ENCODE results near the gene FHAD1. TPM values are rescaled to one million over a fixed set of nuclear protein-coding genes. Genes with fewer than 3 reads are reported as not detected.
"Not testable (repeated sequence)": the region's sequence is repeated elsewhere in the genome, so short reads cannot be mapped to it uniquely, and the experiment has no call there.

FHAD1 gene
- total RNA-seq, 1 experiment from 2014 or later = 0.15 TPM

DNA sequence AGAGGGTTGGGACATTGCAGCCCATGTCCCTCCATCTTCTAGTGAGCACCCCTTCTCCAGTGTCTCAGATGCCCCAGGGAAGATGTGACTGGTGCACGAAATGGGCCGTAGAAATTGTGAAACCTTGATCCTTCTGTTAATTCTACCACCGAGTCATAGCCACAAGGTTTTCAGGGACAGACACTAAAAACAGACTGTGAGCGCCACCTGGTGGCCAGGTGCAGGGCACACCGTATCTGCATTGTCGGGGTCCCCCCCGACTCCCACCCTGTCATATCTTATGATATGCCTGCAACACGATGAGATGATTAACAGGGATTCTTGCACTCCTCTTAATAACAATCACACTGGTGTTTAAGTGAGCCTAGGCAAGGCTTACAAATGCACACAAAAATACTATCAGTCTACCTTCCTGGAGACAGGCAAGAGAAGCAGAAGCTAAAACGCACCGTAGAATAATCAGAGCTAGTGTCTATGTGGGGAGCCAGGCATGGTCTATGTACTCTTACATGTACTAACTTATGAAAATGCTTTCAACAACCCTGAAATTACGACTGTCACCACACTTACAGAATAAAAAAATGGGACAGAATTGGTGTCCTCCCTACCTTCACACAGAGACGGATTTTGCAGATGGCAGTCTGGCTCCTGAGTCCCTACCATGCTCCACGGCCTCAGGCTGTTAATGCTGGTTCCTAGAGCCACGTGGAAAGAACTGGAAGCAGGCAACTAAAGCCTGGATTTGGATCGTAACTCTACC is 57.9 kb downstream of the FHAD1 start:
- DNase-seq (ENCODE audit: low spot score) = peak; percentile 76

DNA sequence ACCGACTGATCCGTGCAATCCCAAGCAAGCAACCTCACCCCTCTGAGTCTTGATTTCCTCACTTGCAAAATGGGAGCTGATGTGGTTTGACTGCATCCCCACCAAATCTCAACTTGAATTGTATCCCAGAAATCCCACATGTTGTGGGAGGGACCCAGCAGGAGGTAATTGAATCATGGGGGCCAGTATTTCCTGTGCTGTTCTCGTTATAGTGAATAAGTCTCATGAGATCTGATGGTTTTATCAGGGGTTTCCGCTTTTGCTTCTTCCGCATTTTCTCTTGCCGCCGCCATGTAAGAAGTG is 58.4 kb downstream of the FHAD1 start:
- DNase-seq (ENCODE audit: low spot score) = no peak

DNA sequence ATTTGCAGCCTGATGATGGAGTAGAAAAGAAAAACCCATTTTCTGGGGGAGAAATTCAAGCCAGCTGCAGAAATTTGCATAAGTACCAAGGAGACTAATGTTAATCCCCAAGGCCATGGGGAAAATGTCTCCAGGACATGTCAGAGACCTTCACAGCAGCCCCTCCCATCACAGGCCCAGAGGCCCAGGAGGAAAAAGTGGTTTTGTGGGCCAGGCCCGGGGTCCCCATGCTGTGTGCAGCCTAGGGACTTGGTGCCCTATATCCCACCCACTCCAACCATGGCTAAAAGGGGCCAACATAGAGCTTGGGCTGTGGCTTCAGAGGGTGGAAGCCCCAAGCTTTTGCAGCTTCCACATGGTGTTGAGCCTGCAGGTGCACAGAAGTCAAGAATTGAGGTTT is 59.3 kb downstream of the FHAD1 start:
- DNase-seq (ENCODE audit: low spot score) = not testable (repeated sequence)

DNA sequence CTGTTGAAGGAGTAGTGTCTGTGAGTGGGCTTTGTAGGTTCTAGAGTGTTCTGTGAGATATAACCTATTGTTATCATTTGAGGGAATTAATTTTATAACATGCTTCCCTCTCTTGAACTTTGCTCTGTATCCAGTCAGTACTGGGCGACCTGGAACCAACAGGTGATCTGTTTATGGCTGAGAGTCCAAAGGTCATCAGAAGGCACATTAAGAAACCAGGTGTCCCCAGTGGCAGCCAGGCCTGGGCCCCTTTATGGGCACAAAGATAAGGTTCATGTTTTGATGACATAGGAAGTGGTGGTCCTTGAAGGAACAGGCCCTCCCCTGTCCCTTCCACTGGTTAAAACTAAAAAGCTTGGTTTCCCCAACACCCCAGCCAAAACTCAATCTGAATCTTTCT is 61.1 kb downstream of the FHAD1 start:
- DNase-seq (ENCODE audit: low spot score) = peak; percentile 30

DNA sequence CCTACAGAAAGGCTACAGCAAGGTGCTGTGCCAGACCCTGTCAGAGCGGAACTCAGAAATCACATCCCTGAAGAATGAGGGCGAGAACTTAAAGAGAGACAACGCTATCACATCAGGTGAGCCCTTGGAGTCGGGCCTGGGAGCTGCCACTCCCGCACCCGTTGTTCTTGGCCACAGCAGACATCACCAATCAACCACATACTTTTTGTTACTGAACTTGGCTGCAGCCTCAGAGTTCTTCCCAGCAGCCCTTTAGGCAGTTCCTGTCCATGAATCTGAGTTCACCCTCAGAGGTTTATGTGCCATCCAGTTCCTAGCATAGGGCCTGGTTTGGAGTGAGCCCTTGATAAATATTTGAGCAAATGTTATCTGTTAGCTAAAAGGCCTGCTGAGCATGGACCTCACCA is 61.6 kb downstream of the FHAD1 start:
- DNase-seq (ENCODE audit: low spot score) = no peak

DNA sequence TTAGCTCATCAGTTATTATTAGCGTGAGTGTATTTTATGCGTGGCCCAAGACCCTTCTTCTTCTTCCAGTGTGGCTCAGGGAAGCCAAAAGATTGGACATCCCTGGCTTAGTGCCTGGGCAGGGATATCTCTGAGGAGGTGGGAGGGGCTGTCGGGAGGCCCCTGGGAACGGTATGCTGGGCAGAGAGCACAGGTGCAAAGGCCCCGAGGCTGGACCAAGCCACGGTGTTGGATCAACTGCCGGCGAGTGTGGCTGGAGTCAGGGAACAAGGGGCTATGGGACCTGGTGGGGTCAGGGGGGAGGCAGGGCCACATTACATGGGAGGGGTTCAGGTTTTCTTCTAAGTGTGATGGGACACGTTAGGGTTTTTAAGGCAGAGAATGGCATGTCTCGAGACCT is 62.7 kb downstream of the FHAD1 start:
- DNase-seq (ENCODE audit: low spot score) = no peak

DNA sequence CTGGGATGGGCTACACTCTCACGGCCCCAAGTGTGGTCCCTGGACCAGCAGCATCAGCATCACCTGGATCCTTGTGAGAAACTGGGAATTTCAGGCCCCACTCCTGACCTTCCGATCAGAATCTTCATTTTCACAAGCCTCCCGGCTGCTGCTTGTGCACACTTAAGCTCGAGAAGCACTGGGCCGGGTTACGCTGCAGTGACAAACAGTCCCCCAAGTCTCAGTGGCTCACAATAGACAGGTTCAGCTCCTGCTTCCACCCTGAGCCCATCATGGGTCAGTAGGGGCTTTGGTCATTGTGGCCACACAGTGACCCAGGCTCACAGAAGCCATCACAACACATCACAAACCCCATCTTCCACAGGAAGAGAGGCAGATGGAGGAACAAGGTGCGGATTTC is 63.5 kb downstream of the FHAD1 start:
- no peak for DNase-seq (ENCODE audit: low spot score)

DNA sequence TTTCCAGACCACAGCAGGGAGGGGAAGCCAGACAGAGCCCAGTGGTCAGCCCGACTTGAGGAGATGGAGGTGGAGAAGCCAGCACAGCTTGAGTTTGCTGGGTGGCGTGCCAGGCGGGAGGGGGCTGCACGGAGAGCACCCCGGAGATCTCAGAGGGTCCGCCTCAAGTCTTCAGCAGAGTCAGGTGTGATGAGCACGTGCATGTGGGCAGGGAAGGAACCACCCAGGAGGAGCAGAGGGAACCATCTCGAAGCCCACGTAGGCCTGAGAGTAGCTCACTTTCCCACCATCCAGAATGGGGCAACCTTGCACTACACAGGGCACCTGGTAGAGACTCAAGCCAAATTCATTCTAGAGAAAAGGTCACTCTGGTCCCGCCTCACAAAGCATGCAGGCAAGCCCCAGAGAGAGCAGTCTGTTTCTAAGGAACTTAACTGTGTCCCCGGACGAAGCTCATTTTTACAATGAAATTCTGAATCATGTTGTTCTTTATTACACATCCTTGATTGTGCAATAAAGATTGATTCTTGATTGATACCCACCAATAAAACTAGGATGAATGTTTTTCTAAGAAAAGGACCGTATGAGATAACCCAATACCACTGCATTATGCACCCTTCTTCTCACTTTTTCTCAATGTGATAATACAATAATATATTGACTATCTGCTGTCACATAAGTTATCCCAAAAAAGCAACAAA is 64.2 kb downstream of the FHAD1 start:
- no peak for DNase-seq (ENCODE audit: low spot score)

DNA sequence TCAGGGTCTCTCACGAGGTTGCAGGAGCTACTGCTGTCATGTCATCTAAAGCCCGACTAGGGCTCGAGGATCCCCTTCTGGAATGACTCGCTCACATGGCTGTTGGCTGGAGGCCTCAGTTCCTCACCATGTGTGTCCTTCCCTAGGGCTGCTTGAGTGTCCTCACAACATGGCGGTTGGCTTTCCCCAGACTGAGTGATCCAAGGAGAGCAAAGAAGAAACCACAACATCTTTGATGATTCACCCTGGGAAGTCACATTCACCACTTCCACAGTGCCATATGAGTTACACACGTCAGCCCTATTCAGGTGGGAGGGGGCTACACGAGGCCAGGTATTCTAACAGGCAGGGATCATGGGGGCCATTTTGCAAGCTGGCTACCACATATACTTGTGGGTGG is 64.9 kb downstream of the FHAD1 start:
- no peak for DNase-seq (ENCODE audit: low spot score)

DNA sequence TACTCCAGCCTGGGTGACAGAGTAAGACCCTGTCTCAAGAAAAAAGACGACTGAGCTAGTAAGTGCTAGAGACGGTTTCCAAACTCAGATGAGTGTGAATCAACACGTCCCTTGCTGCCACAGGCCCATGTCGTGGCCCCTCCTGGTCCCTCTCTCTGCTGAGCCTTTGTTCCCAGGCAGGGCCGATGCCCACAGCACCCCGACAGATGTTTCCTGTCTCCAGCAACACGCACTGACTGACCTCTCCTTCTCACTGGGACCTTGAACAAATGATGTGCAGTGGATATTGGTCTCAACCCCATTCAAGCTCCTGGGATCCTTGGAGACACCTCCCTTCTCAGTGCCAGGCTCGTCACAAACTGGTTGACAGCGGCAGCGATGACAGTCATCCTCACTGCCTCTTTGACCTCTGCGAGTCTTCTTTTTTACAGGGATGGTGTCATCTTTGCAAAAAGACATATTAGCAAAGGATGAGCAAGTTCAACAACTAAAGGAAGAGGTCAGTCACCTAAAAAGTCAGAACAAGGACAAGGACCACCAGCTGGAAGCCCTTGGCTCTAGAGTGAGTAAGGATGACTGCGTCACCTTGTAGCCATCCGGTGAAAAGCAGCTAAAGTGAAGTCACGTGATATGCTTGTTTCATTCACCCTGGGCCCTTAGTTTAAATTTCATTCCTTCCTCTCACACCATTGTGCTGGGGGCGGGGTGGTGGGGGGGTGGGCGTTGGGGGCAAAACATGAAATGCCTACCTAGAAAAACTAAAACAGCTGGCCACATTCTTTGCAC is 65.8 kb downstream of the FHAD1 start:
- DNase-seq (ENCODE audit: low spot score) = no peak

DNA sequence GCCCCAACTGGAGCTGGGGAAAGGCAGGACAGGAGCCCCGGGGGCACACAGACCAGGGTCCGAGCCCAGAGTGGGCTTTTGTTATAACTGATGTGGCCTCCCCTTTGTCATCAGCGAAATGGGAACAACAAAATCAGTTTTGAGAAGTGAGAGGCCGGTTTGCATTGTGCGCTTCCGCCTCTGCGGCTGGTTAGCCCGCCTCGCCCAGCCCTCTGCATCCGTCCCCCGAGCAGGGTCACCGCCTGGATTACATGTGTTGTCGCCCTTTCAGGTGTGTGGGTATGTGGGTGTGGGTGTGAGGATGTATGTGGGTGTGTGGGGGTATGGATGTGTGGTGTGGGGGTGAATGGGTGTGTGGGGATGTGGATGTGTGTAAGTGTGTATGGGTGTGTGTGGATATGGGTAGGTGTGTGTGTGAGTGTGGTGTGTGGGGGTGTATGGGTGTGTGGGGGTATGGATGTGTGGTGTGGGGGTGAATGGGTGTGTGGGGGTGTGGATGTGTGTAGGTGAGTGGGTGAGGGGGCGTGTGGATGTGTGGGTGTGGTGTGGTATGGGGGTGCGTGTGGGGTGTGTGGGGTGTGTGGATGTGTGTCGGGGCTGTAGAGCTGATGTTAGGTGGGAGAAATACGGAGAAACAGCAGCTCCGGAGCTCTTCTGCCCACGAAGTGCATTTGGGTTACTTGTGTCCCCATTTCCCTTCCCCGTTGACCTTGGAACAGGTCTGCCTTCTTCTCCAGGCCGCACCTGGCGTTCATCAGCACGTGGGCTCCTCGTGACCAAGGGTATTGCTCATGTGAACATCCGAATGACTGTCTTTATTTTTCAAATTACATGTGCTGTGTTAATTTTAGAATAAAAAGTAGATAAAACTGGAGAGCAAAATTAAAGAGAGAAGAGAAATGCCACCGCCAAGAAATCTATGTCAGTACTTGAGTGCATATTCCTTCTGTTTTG is 67.6 kb downstream of the FHAD1 start:
- no peak for DNase-seq (ENCODE audit: low spot score)

DNA sequence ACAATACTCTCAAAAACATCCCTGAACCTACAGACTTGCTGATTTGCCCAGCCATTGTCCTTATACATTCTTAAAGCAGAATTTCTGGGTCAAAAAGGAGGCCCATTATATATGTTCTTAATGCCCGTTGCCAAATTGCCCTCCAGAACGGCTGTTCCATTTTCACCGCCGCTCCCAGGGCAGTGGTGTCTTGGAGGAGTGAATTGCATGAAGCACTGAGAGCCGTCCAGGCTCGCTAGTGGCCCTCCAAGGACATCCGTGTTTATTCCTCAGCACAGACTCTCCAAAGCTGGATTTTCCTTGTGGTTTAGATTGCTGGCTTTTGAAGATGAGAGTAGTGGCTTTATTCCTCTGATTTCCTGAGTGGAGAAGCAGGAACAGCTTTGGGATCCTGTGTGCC is 68.8 kb downstream of the FHAD1 start:
- DNase-seq (ENCODE audit: low spot score) = no peak

DNA sequence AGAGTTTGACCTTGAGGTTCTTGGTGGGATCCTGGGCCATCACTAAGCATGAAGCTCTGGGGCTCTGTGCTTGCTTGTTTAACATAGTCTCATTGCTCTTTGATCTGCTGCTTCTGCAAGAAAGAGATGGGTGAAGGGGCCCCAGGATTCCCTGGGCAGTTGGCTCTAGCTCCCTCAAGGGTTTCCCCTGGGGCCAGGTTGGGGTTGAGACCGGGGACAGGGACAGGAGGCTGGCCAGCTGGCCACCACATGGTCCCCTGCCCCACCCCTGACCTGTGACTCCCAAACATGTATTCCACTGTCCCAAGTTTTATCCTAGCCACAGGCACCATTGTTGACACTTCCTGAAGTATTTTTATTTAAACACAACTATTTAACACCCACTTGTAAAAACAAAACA is 69.5 kb downstream of the FHAD1 start:
- no peak for DNase-seq (ENCODE audit: low spot score)

DNA sequence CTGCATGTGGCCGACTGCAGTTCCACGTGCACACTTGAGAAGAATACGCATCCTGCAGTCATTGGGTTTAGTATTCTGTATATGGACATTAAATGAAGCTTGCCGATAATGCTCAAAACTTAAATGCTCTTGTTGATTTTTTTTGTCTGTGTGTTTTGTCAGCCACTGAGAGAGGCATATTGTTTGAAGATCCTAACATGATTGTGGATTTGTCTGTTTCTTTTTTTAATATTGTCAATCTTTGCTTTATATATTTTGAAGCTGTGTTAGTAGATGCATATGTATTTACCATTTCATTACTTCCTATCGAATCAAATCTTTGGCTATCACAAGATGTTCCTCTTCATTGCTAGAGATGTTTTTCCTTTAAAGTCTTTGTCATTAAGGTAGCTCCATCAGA is 73.2 kb downstream of the FHAD1 start:
- DNase-seq (ENCODE audit: low spot score) = no peak

DNA sequence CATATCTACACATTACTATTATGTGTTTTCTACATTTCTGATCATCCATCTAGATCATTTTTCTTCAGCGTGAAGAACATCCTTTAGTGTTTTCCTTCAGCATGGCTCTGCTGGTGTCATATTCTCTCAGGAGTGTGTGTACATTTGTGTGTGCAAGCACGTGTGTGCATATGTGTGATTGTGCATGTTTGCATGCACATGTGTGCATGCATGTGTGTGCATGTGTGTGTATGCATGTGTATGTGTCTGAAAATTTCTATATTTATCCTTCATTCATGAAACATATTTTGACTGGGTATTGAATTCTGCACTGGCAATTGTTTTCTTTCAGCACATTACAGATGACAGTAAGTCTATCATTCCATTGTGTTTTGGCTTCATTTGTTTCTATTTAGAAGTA is 74.6 kb downstream of the FHAD1 start:
- DNase-seq (ENCODE audit: low spot score) = no peak

DNA sequence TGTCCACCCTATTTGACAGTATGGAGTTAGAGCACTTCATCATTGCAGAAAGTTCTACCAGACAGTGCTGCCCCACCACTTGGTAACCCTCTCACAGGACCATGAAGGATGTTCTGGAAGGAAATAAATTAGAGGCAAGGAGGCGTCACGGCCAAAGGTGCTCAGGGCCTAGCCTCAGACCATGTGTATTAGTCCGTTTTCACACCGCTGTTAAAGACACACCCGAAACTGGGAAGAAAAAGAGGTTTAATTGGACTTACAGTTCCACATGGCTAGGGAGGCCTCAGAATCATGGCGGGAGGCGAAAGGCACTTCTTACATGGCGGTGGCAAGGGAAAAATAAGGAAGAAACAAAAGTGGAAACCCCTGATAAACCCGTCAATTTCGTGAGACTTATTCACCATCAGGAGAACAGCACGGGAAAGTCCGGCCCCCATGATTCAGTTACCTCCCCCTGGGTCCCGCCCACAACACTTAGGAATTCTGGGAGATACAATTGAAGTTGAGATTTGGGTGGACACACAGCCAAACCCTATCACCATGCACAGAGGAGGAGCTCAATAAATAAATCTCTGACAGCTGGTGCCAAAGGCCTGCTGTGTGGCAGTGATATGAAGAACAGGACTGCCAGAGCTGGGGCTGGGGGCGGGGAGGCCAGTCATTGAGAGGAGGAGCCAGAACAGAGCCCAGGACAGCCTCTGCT is 75.8 kb downstream of the FHAD1 start:
- no peak for DNase-seq (ENCODE audit: low spot score)

DNA sequence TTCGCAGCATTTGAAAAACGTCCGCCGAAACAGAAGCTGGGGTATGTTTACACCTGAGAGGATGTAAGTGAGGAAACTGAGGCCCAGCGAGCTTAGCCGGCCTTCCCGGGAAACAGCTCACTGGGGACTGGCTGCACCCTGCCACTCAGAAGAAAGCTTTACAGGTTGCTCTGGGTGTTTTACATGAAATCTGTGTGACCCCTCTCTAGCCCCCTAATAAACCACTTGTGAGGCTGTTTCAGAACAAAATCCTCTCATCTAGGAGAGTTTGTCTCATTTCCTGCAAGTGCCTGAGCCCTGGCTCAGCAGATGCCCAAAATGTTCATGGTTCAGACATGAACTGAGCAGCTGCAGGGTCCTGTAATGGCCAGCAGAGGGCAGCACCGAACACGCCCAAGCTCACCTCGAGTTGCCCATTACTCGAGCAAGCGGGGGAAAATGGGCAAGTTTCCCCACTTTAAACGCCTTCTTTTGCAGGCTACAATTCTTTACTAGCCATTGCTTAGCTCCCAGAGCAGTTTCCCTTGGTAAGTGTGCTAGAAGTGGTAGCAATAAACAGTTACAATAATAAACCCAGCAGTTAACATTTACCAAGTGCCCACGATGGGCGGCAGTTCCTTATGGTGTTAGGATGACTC is 76.4 kb downstream of the FHAD1 start:
- peak; percentile 87 for DNase-seq (ENCODE audit: low spot score)

DNA sequence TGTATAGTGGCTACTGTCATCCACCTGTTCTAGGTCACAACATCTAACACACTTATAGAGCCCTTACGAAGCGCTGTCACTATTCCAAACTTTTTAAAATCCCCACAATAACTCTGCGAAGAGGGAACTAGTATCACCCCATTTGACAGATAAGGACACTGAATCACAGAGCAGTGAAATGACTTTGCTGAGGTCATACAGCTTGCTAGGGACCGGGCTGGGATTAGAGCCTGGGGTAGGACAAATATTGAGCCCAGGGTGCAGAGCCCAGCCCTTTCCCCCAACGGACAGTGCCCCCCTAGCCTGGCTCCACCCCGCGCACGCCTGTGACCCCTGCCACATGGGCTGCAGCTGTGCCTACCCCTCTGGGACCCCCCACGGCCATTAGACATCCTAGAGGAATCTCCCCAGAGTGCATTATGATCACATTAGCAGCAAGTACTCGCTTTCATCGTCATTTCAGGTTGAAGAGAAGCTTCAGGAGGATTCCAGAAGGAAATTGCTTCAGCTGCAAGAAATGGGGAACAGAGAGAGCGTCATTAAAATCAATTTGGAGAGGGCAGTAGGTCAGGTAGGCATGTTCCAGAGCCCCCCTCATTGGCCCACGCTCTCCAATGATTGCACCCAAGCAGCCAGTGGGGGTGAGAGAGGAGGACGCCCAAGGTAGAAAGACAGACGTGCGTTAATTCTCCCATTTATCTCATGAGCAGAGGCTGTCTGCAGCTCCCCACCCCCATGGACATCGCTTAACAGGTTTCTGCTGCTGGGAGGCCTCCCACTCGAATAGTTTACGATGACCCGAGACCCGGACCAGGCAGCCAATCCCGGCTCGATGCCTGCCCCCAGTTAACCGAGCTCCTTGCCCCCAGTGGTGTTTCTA is 77.2 kb downstream of the FHAD1 start:
- no peak for DNase-seq (ENCODE audit: low spot score)

DNA sequence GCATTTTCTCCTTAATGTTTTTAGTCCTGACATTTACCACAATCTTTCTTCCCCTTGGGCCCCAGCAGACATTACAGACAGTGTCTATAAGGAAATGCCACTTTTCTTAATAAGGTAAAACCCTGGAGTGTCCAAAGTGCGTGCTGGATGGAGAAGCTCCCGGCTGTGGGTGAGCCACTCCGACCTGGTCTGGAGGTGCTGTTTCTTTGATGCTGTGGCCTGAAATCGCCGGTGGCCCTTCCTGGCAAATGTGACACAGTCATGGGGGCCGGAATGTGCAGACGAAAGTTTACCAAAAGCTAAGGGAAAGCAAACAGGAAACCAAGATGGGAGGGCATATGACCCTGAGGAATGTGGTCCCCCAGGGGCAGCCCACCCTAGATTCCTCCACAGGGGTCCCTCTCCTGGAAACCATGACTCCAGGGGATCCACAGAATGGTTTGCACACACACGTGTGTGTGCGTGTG is 77.9 kb downstream of the FHAD1 start:
- no peak for DNase-seq (ENCODE audit: low spot score)

Measured in HT-29 (cell line).